ENCODE results near the gene CENPH.

DNA sequence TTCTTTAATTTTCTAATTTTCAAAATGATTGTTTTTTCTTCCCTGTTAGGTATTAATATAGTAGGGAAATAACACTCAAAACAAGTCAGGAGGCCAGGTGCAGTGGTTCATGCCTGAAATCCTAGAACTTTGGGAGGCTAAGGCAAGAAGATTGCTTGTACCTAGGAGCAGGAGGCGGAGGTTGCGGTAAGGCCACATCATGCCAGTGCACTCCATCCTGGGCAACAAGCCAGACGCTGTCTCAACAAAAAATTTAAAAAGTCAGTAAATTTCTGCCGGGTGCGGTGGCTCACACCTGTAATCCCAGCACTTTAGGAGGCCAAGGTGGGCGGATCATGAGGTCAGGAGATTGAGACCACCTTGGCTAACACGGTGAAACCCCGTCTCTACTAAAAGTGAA, 35.1 kb downstream of the CENPH start:
- TF ChIP-seq, protein P1, sequence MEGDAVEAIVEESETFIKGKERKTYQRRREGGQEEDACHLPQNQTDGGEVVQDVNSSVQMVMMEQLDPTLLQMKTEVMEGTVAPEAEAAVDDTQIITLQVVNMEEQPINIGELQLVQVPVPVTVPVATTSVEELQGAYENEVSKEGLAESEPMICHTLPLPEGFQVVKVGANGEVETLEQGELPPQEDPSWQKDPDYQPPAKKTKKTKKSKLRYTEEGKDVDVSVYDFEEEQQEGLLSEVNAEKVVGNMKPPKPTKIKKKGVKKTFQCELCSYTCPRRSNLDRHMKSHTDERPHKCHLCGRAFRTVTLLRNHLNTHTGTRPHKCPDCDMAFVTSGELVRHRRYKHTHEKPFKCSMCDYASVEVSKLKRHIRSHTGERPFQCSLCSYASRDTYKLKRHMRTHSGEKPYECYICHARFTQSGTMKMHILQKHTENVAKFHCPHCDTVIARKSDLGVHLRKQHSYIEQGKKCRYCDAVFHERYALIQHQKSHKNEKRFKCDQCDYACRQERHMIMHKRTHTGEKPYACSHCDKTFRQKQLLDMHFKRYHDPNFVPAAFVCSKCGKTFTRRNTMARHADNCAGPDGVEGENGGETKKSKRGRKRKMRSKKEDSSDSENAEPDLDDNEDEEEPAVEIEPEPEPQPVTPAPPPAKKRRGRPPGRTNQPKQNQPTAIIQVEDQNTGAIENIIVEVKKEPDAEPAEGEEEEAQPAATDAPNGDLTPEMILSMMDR (conservative IDR thresholded peaks at IDR 0.05 in 1 of 2, IDR thresholded peaks at IDR 0.05 in 1 of 2; ENCODE audit: extremely low read depth in 1 of 2, insufficient read depth in 1 of 2, low read depth in 1 of 2, low read length in 2 of 2), result no peak
- no peak for TF ChIP-seq EZH2 (IDR thresholded peaks at IDR 0.05; ENCODE audit: borderline replicate concordance, low read length)
